Measurements from ENCODE around the gene RIT2.

RIT2 gene

GRCh38 chr18:42883169-42883568 lies 232.3 kb downstream of the RIT2 start:
- H3K4me3 Mint-ChIP-seq: no peak overlapping the region
- no peaks in the 10 kb centered on the region for H3K36me3 Mint-ChIP-seq (ENCODE audit: low read depth)
- DNase-seq: no peak
- H3K9me3 Mint-ChIP-seq: no peaks in the 10 kb centered on the region
- H3K4me1 Mint-ChIP-seq: no peaks in the 10 kb centered on the region
- TF ChIP-seq CTCF (IDR thresholded peaks at IDR 0.05): no peak
- H3K27me3 Mint-ChIP-seq (ENCODE audit: low read depth, poor library complexity): peaks cover 2% of the 10 kb centered on the region
- no peak overlapping the region for H3K27ac Mint-ChIP-seq

GRCh38 chr18:42882122-42882521 lies 233.4 kb downstream of the RIT2 start:
- TF ChIP-seq CTCF (IDR thresholded peaks at IDR 0.05): no peak
- H3K27me3 Mint-ChIP-seq (ENCODE audit: low read depth, poor library complexity): peaks cover 2% of the 10 kb centered on the region
- H3K27ac Mint-ChIP-seq: no peak overlapping the region
- no peak overlapping the region for H3K4me3 Mint-ChIP-seq
- H3K9me3 Mint-ChIP-seq: no peaks in the 10 kb centered on the region
- no peaks in the 10 kb centered on the region for H3K36me3 Mint-ChIP-seq (ENCODE audit: low read depth)
- no peaks in the 10 kb centered on the region for H3K4me1 Mint-ChIP-seq
- no peak for DNase-seq

- Mint-ChIP-seq H3K4me3 (no peak overlapping the region), H3K27me3 (ENCODE audit: low read depth, poor library complexity) (no peaks in the 10 kb centered on the region), H3K9me3 (no peaks in the 10 kb centered on the region), H3K36me3 (ENCODE audit: low read depth) (no peaks in the 10 kb centered on the region), H3K27ac (no peak overlapping the region), H3K4me1 (no peaks in the 10 kb centered on the region)
- no peak for TF ChIP-seq CTCF (IDR thresholded peaks at IDR 0.05)
- DNase-seq: no peak
Observed at GRCh38 chr18:42872838-42873237, 242.6 kb downstream of the RIT2 start.

- no peaks in the 10 kb centered on the region for H3K9me3 Mint-ChIP-seq
- H3K27me3 Mint-ChIP-seq (ENCODE audit: low read depth, poor library complexity): peaks cover 3% of the 10 kb centered on the region
- no peak overlapping the region for H3K27ac Mint-ChIP-seq
- DNase-seq: no peak
- no peak for TF ChIP-seq CTCF (IDR thresholded peaks at IDR 0.05)
- no peaks in the 10 kb centered on the region for H3K36me3 Mint-ChIP-seq (ENCODE audit: low read depth)
- no peaks in the 10 kb centered on the region for H3K4me1 Mint-ChIP-seq
- no peak overlapping the region for H3K4me3 Mint-ChIP-seq
Observed at GRCh38 chr18:42864876-42865275, 250.6 kb downstream of the RIT2 start.

GRCh38 chr18:42861271-42861670 lies 254.2 kb downstream of the RIT2 start:
- no peak for TF ChIP-seq CTCF (IDR thresholded peaks at IDR 0.05)
- Mint-ChIP-seq H3K4me1 (no peaks in the 10 kb centered on the region), H3K27ac (no peak overlapping the region), H3K9me3 (no peaks in the 10 kb centered on the region), H3K27me3 (ENCODE audit: low read depth, poor library complexity) (peaks cover 3% of the 10 kb centered on the region), H3K36me3 (ENCODE audit: low read depth) (no peaks in the 10 kb centered on the region), H3K4me3 (no peak overlapping the region)
- no peak for DNase-seq

GRCh38 chr18:42860548-42860947 lies 254.9 kb downstream of the RIT2 start:
- Mint-ChIP-seq H3K4me1 (no peaks in the 10 kb centered on the region), H3K4me3 (no peak overlapping the region), H3K27me3 (ENCODE audit: low read depth, poor library complexity) (peaks cover 3% of the 10 kb centered on the region), H3K36me3 (ENCODE audit: low read depth) (no peaks in the 10 kb centered on the region), H3K27ac (no peak overlapping the region), H3K9me3 (no peaks in the 10 kb centered on the region)
- no peak for DNase-seq
- TF ChIP-seq CTCF (IDR thresholded peaks at IDR 0.05): no peak

Measured in nephron progenitor cell (in vitro differentiated cells).